ENCODE results near the gene DOK1.

DOK1 gene

GRCh38 chr2:74548900-74549826, 5.4 kb upstream of the DOK1 start:
- Histone ChIP-seq H3K4me3 (replicated peaks; ENCODE audit: low read depth, low read length) (peak overlapping the region; percentile 83), H3K27me3 (replicated peaks; ENCODE audit: control insufficient read depth, insufficient read depth, low read length) (no peaks in the 10 kb centered on the region), H3K36me3 (ENCODE audit: control insufficient read depth, insufficient read depth, low read length) (no peaks in the 10 kb centered on the region; the same call in none of the 2 replicates)
- TF ChIP-seq CTCF (IDR thresholded peaks at IDR 0.05; ENCODE audit: insufficient read depth, low read length, poor library complexity, severe bottlenecking) = no peak
- DNase-seq (ENCODE audit: extremely low read depth, insufficient read length) = peak; percentile 65

GRCh38 chr2:74550231-74550630, 4.3 kb upstream of the DOK1 start:
- DNase-seq (ENCODE audit: extremely low read depth, insufficient read length) = no peak
- H3K4me3 ChIP-seq (replicated peaks; ENCODE audit: low read depth, low read length) = peak overlapping the region; percentile 83
- no peak for TF ChIP-seq CTCF (IDR thresholded peaks at IDR 0.05; ENCODE audit: insufficient read depth, low read length, poor library complexity, severe bottlenecking)
- no peaks in the 10 kb centered on the region; the same call in none of the 2 replicates for H3K36me3 ChIP-seq (ENCODE audit: control insufficient read depth, insufficient read depth, low read length)
- no peaks in the 10 kb centered on the region for H3K27me3 ChIP-seq (replicated peaks; ENCODE audit: control insufficient read depth, insufficient read depth, low read length)

GRCh38 chr2:74551530-74551929, 3.0 kb upstream of the DOK1 start:
- Histone ChIP-seq H3K36me3 (ENCODE audit: control insufficient read depth, insufficient read depth, low read length) (peaks cover 2% of the 10 kb centered on the region), H3K27me3 (replicated peaks; ENCODE audit: control insufficient read depth, insufficient read depth, low read length) (no peaks in the 10 kb centered on the region), H3K4me3 (replicated peaks; ENCODE audit: low read depth, low read length) (peak overlapping the region; percentile 83)
- no peak for TF ChIP-seq CTCF (IDR thresholded peaks at IDR 0.05; ENCODE audit: insufficient read depth, low read length, poor library complexity, severe bottlenecking)
- no peak for DNase-seq (ENCODE audit: extremely low read depth, insufficient read length)

GRCh38 chr2:74551942-74552913, 2.3 kb upstream of the DOK1 start:
- TF ChIP-seq CTCF (IDR thresholded peaks at IDR 0.05; ENCODE audit: insufficient read depth, low read length, poor library complexity, severe bottlenecking) = no peak
- Histone ChIP-seq H3K36me3 (ENCODE audit: control insufficient read depth, insufficient read depth, low read length) (peaks cover 9% of the 10 kb centered on the region), H3K27me3 (replicated peaks; ENCODE audit: control insufficient read depth, insufficient read depth, low read length) (no peaks in the 10 kb centered on the region), H3K4me3 (replicated peaks; ENCODE audit: low read depth, low read length) (peak overlapping the region; percentile 83)
- peak; percentile 70 for DNase-seq (ENCODE audit: extremely low read depth, insufficient read length)

GRCh38 chr2:74552914-74553811, 1.4 kb upstream of the DOK1 start:
- no peak for TF ChIP-seq CTCF (IDR thresholded peaks at IDR 0.05; ENCODE audit: insufficient read depth, low read length, poor library complexity, severe bottlenecking)
- no peaks in the 10 kb centered on the region for H3K27me3 ChIP-seq (replicated peaks; ENCODE audit: control insufficient read depth, insufficient read depth, low read length)
- peak; percentile 51 for DNase-seq (ENCODE audit: extremely low read depth, insufficient read length)
- H3K4me3 ChIP-seq (replicated peaks; ENCODE audit: low read depth, low read length) = peak overlapping the region; percentile 83
- H3K36me3 ChIP-seq (ENCODE audit: control insufficient read depth, insufficient read depth, low read length) = peaks cover 9% of the 10 kb centered on the region
